ENCODE measurements around the gene EPHA4.
"Not testable (repeated sequence)": the region's sequence is repeated elsewhere in the genome, so short reads cannot be mapped to it uniquely, and the experiment has no call there.

EPHA4 gene

GRCh38 chr2:221539246-221539645 is 32.9 kb downstream of the EPHA4 start:
- no peak for DNase-seq (ENCODE audit: low read depth in 2 of 2)

- DNase-seq (ENCODE audit: low read depth in 2 of 2) = no peak
Measured at GRCh38 chr2:221535824-221536223, 36.3 kb downstream of the EPHA4 start.

- no peak for DNase-seq (ENCODE audit: low read depth in 2 of 2)
Measured at GRCh38 chr2:221533299-221533698, 38.8 kb downstream of the EPHA4 start.

- DNase-seq (ENCODE audit: low read depth in 2 of 2) = no peak
Measured at GRCh38 chr2:221532641-221533040, 39.5 kb downstream of the EPHA4 start.

- no peak for DNase-seq (ENCODE audit: low read depth in 2 of 2)
Measured at GRCh38 chr2:221530653-221531037, 41.5 kb downstream of the EPHA4 start.

- peak; percentile 55 to 63 for DNase-seq (ENCODE audit: low read depth in 2 of 2)
Measured at GRCh38 chr2:221529943-221530652, 42.0 kb downstream of the EPHA4 start.

GRCh38 chr2:221529177-221529942 is 42.7 kb downstream of the EPHA4 start:
- DNase-seq (ENCODE audit: low read depth in 2 of 2) = no peak

GRCh38 chr2:221527776-221528309 is 44.3 kb downstream of the EPHA4 start:
- DNase-seq (ENCODE audit: low read depth in 2 of 2) = no peak

- no peak for DNase-seq (ENCODE audit: low read depth in 2 of 2)
Measured at GRCh38 chr2:221524158-221524557, 47.9 kb downstream of the EPHA4 start.

GRCh38 chr2:221521233-221521845 is 50.8 kb downstream of the EPHA4 start:
- no peak for DNase-seq (ENCODE audit: low read depth in 2 of 2)

GRCh38 chr2:221518935-221519625 is 53.0 kb downstream of the EPHA4 start:
- no peak for DNase-seq (ENCODE audit: low read depth in 2 of 2)

- DNase-seq (ENCODE audit: low read depth in 2 of 2) = no peak
Measured at GRCh38 chr2:221518201-221518934, 53.7 kb downstream of the EPHA4 start.

GRCh38 chr2:221517696-221518151 is 54.4 kb downstream of the EPHA4 start:
- DNase-seq (ENCODE audit: low read depth in 2 of 2) = peak in 1 of 2 experiments; percentile 15

- DNase-seq (ENCODE audit: low read depth in 2 of 2) = no peak
Measured at GRCh38 chr2:221517146-221517695, 54.9 kb downstream of the EPHA4 start.

GRCh38 chr2:221515864-221516263 is 56.2 kb downstream of the EPHA4 start:
- no peak for DNase-seq (ENCODE audit: low read depth in 2 of 2)

GRCh38 chr2:221514305-221515040 is 57.6 kb downstream of the EPHA4 start:
- no peak for DNase-seq (ENCODE audit: low read depth in 2 of 2)

- DNase-seq (ENCODE audit: low read depth in 2 of 2) = no peak
Measured at GRCh38 chr2:221513232-221513631, 58.9 kb downstream of the EPHA4 start.

- DNase-seq (ENCODE audit: low read depth in 2 of 2) = not testable (repeated sequence)
Measured at GRCh38 chr2:221511325-221511724, 60.8 kb downstream of the EPHA4 start.

GRCh38 chr2:221506469-221506868 is 65.6 kb downstream of the EPHA4 start:
- DNase-seq (ENCODE audit: low read depth in 2 of 2) = no peak

GRCh38 chr2:221505605-221506004 is 66.5 kb downstream of the EPHA4 start:
- no peak for DNase-seq (ENCODE audit: low read depth in 2 of 2)
